DOHH2 (cell line): ENCODE measurements around the gene ANXA10.

Experiments
- H3F3A ChIP-seq: fragments of 200-600 bp; sonication (generic), shearing (Covaris generic); 2 replicates; pipeline ENCODE4 v1.6.0; 2016; ENCODE audit warnings: antibody characterized with exemption, mild to moderate bottlenecking; ENCODE audit not compliant: control insufficient read depth, insufficient read depth
- H3K27ac ChIP-seq: fragments of 200-600 bp; sonication (generic); 2 replicates; pipeline ENCODE4 v1.5.1; 2014; ENCODE audit warnings: low read depth, mild to moderate bottlenecking, low read length, moderate library complexity
- H3K27me3 ChIP-seq: fragments of 200-600 bp; sonication (generic); 2 replicates; pipeline ENCODE4 v1.6.1; 2014; ENCODE audit warnings: mild to moderate bottlenecking, low read length, mixed read lengths; ENCODE audit not compliant: control insufficient read depth
- H3K36me3 ChIP-seq: fragments of 200-600 bp; sonication (generic); 2 replicates; pipeline ENCODE4 v1.6.1; 2014; ENCODE audit warnings: mild to moderate bottlenecking, low read length, moderate library complexity, mixed read lengths; ENCODE audit not compliant: control insufficient read depth
- H3K4me1 ChIP-seq: fragments of 200-600 bp; sonication (generic); 2 replicates; pipeline ENCODE4 v1.6.1; 2014; ENCODE audit warnings: mild to moderate bottlenecking, low read length, mixed read lengths; ENCODE audit not compliant: control insufficient read depth
- H3K4me2 ChIP-seq: fragments of 200-600 bp; sonication (generic); 2 replicates; pipeline ENCODE4 v1.6.0; 2014; ENCODE audit warnings: mild to moderate bottlenecking, low read length, moderate library complexity
- H3K4me3 ChIP-seq: fragments of 200-600 bp; sonication (generic); 2 replicates; pipeline ENCODE4 v1.5.1; 2014; ENCODE audit warnings: mild to moderate bottlenecking, low read length, mixed read lengths
- H3K79me2 ChIP-seq: fragments of 200-600 bp; sonication (generic); 2 replicates; pipeline ENCODE4 v1.6.1; 2014; ENCODE audit warnings: mild to moderate bottlenecking, low read length, mixed read lengths; ENCODE audit not compliant: control insufficient read depth
- H3K9me2 ChIP-seq: fragments of 200-600 bp; sonication (generic); replicated peaks from 2 replicates; pipeline ENCODE4 v1.6.1; 2014; ENCODE audit warnings: mild to moderate bottlenecking, low read length, mixed read lengths; ENCODE audit not compliant: control insufficient read depth
- H3K9me3 ChIP-seq: fragments of 200-600 bp; sonication (generic); 2 replicates; pipeline ENCODE4 v1.6.1; 2014; ENCODE audit warnings: antibody characterized with exemption, low read length, mixed read lengths; ENCODE audit not compliant: control insufficient read depth, insufficient read depth
- H4K20me1 ChIP-seq: fragments of 200-600 bp; sonication (generic); 2 replicates; pipeline ENCODE4 v1.6.0; 2014; ENCODE audit warnings: low read depth, mild to moderate bottlenecking, antibody characterized with exemption, low read length, moderate library complexity; ENCODE audit not compliant: control insufficient read depth, insufficient read depth
- CTCF ChIP-seq: fragments of 200-600 bp; sonication (generic); IDR thresholded peaks from one replicate; pipeline ENCODE4 v1.5.1; 2014; ENCODE audit warnings: antibody characterized with exemption, mild to moderate bottlenecking, low read depth, low read length; ENCODE audit not compliant: poor library complexity, severe bottlenecking
- EZH2phosphoT487 ChIP-seq: fragments of 200-600 bp; sonication (generic); IDR thresholded peaks from 2 replicates; pipeline ENCODE4 v1.6.1; 2017; ENCODE audit warnings: borderline replicate concordance, mild to moderate bottlenecking, antibody characterized with exemption, low read length, moderate library complexity, mixed read lengths

Gene ANXA10

GRCh38 chr4:168154546-168155277 lies 62.4 kb downstream of the ANXA10 start:
- TF ChIP-seq CTCF (no peak), EZH2phosphoT487 (no peak)
- Histone ChIP-seq H3K4me1 (no peaks in the 10 kb centered on the region), H3K79me2 (no peaks in the 10 kb centered on the region), H3K4me3 (no peak overlapping the region), H3K9me3 (no peaks in the 10 kb centered on the region), H3K9me2 (no peaks in the 10 kb centered on the region), H3K4me2 (no peak overlapping the region), H4K20me1 (no peaks in the 10 kb centered on the region), H3F3A (no peaks in the 10 kb centered on the region), H3K36me3 (no peaks in the 10 kb centered on the region), H3K27ac (no peak overlapping the region), H3K27me3 (no peaks in the 10 kb centered on the region)

GRCh38 chr4:168162604-168163003 lies 70.3 kb downstream of the ANXA10 start:
- Histone ChIP-seq H3K36me3 (no peaks in the 10 kb centered on the region), H3F3A (no peaks in the 10 kb centered on the region), H3K27ac (no peak overlapping the region), H4K20me1 (no peaks in the 10 kb centered on the region), H3K27me3 (no peaks in the 10 kb centered on the region), H3K4me3 (no peak overlapping the region), H3K4me2 (no peak overlapping the region), H3K9me3 (no peaks in the 10 kb centered on the region), H3K9me2 (no peaks in the 10 kb centered on the region), H3K4me1 (no peaks in the 10 kb centered on the region), H3K79me2 (no peaks in the 10 kb centered on the region)
- TF ChIP-seq EZH2phosphoT487, result no peak

GRCh38 chr4:168163106-168163505 lies 70.8 kb downstream of the ANXA10 start:
- no peak for TF ChIP-seq CTCF
- no peak for TF ChIP-seq EZH2phosphoT487
- no peaks in the 10 kb centered on the region for H3K79me2 ChIP-seq
- no peak overlapping the region for H3K4me3 ChIP-seq
- H3K27me3 ChIP-seq, result no peaks in the 10 kb centered on the region
- no peaks in the 10 kb centered on the region for H3K9me2 ChIP-seq
- no peaks in the 10 kb centered on the region for H3K36me3 ChIP-seq
- no peak overlapping the region for H3K27ac ChIP-seq
- H4K20me1 ChIP-seq, result no peaks in the 10 kb centered on the region
- H3K9me3 ChIP-seq, result no peaks in the 10 kb centered on the region
- H3K4me1 ChIP-seq, result no peaks in the 10 kb centered on the region
- no peaks in the 10 kb centered on the region for H3F3A ChIP-seq
- no peak overlapping the region for H3K4me2 ChIP-seq

GRCh38 chr4:168164045-168164444 lies 71.7 kb downstream of the ANXA10 start:
- TF ChIP-seq CTCF, result no peak
- TF ChIP-seq EZH2phosphoT487, result no peak

More at GRCh38 chr4:168164045-168164444, 71.7 kb downstream of the ANXA10 start:
- Histone ChIP-seq H3K9me2 (no peaks in the 10 kb centered on the region), H3K9me3 (no peaks in the 10 kb centered on the region), H3K79me2 (no peaks in the 10 kb centered on the region), H3K4me2 (no peak overlapping the region), H3K36me3 (no peaks in the 10 kb centered on the region), H3K27me3 (no peaks in the 10 kb centered on the region), H3F3A (no peaks in the 10 kb centered on the region), H3K4me3 (no peak overlapping the region), H4K20me1 (no peaks in the 10 kb centered on the region), H3K27ac (no peak overlapping the region), H3K4me1 (no peaks in the 10 kb centered on the region)
